Neutrophil (primary cell): ENCODE measurements around the gene TCFL5.

Source experiments
- H3K27ac ChIP-seq: fragments of 200-600 bp; sonication (generic); 2 replicates; pipeline ENCODE4 v1.5.1; 2016; ENCODE audit warnings: mild to moderate bottlenecking, moderate library complexity
- H3K27me3 ChIP-seq: fragments of 200-600 bp; sonication (generic); 2 replicates; pipeline ENCODE4 v1.6.0; 2016; ENCODE audit warnings: mild to moderate bottlenecking
- H3K36me3 ChIP-seq: fragments of 200-600 bp; sonication (generic); 2 replicates; pipeline ENCODE4 v1.5.1; 2017
- H3K4me1 ChIP-seq, 2 experiments: fragments of 200-600 bp in 1 of 2; sonication (generic) in 1 of 2; 1 replicate in 1 of 2; 2 replicates in 1 of 2; pipeline versions ENCODE4 v1.5.1 to v1.6.1; 2013 to 2016; ENCODE audit warnings: low read depth in 1 of 2, low read length in 1 of 2, mild to moderate bottlenecking in 1 of 2, moderate library complexity in 1 of 2; ENCODE audit not compliant: control insufficient read depth in 1 of 2, insufficient read depth in 1 of 2
- H3K4me3 ChIP-seq, 2 experiments: fragments of 200-600 bp in 1 of 2; sonication (generic) in 1 of 2; 1 replicate in 1 of 2; 2 replicates in 1 of 2; pipeline ENCODE4 v1.5.1; 2013 to 2016; ENCODE audit warnings: low read depth in 1 of 2, low read length in 1 of 2, mild to moderate bottlenecking in 1 of 2, moderate library complexity in 1 of 2
- H3K9me3 ChIP-seq: fragments of 200-600 bp; sonication (generic); 2 replicates; pipeline ENCODE4 v1.5.1; 2016
- TF ChIP-seq, protein P1 (sequence below): fragments of 200-600 bp; sonication (generic); IDR thresholded peaks from 2 replicates; pipeline ENCODE4 v1.5.1; 2016; ENCODE audit warnings: antibody characterized with exemption

TCFL5 gene

GRCh38 chr20:62846166-62846890 lies 15.3 kb downstream of the TCFL5 start:
- H3K27ac ChIP-seq = no peak overlapping the region
- peaks cover 40% of the 10 kb centered on the region for H3K36me3 ChIP-seq
- no peak overlapping the region for H3K4me3 ChIP-seq

DNA sequence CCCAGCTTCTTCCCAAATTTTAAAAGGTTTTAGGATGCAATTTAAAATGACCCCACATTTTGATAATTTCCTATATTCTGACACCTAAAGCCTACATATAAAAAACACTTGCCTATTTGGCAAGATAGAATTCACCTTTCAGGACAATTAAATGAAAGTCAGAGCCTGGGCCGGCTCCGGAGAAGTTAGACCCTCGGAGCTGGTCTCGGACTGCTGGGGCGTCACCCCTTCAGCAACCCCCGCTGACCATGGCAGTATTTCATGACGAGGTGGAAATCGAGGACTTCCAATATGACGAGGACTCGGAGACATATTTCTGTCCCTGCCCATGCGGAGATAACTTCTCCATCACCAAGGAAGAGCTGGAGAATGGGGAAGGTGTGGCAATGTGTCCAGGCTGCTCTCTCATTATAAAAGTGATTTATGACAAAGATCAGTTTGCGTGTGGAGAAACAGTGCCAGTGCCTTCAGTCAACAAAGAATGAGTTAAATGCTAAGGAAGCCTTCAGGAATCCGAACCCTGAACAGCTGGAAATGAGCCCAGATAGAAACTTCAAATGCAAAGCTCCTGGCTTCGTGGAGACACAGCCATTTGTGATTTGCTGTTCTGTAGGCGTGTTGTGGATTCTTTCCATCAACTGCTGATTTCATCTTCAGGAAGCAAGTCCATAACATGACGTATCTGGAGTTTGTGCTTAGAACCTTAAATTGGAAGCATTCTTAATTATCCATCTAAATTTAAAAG lies 16.0 kb downstream of the TCFL5 start:
- Histone ChIP-seq H3K36me3 (peaks cover 41% of the 10 kb centered on the region), H3K4me3 (no peak overlapping the region), H3K4me1 (peaks cover 0 to 3% of the 10 kb centered on the region in 2 experiments), H3K27me3 (no peaks in the 10 kb centered on the region), H3K9me3 (no peaks in the 10 kb centered on the region), H3K27ac (no peak overlapping the region)
- TF ChIP-seq, protein P1, sequence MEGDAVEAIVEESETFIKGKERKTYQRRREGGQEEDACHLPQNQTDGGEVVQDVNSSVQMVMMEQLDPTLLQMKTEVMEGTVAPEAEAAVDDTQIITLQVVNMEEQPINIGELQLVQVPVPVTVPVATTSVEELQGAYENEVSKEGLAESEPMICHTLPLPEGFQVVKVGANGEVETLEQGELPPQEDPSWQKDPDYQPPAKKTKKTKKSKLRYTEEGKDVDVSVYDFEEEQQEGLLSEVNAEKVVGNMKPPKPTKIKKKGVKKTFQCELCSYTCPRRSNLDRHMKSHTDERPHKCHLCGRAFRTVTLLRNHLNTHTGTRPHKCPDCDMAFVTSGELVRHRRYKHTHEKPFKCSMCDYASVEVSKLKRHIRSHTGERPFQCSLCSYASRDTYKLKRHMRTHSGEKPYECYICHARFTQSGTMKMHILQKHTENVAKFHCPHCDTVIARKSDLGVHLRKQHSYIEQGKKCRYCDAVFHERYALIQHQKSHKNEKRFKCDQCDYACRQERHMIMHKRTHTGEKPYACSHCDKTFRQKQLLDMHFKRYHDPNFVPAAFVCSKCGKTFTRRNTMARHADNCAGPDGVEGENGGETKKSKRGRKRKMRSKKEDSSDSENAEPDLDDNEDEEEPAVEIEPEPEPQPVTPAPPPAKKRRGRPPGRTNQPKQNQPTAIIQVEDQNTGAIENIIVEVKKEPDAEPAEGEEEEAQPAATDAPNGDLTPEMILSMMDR = no peak

More at GRCh38 chr20:62846166-62846890, 15.3 kb downstream of the TCFL5 start:
- Histone ChIP-seq H3K27me3 (no peaks in the 10 kb centered on the region), H3K4me1 (peaks cover 0 to 3% of the 10 kb centered on the region in 2 experiments), H3K9me3 (no peaks in the 10 kb centered on the region)
- TF ChIP-seq, protein P1 = no peak

DNA sequence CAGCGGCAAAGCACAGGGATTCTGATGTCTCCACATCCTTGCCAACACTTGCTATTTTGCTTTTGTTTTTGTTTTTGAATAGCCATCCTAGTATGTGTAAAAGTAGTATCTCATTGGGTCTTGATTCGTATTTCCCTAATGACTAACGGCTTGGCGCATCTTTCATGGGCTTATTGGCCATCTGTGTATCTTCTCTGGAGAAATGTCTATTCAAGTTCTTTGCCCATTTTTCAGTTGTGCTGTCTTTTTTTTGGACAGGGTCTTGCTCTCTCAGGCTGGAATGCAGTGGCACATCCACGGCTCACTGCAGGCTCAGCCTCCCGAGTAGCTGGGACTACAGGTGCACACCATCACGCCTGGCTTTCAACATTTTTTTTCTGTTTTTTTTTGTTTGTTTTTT lies 17.4 kb downstream of the TCFL5 start:
- Histone ChIP-seq H3K4me1 (peaks cover 0 to 3% of the 10 kb centered on the region in 2 experiments), H3K27ac (no peak overlapping the region), H3K9me3 (no peaks in the 10 kb centered on the region), H3K27me3 (no peaks in the 10 kb centered on the region), H3K4me3 (no peak overlapping the region), H3K36me3 (peaks cover 51% of the 10 kb centered on the region)
- TF ChIP-seq, protein P1 = no peak

- H3K9me3 ChIP-seq = no peaks in the 10 kb centered on the region
- peaks cover 0 to 3% of the 10 kb centered on the region in 2 experiments for H3K4me1 ChIP-seq
- no peaks in the 10 kb centered on the region for H3K27me3 ChIP-seq
- no peak overlapping the region for H3K4me3 ChIP-seq
- H3K27ac ChIP-seq = no peak overlapping the region
- TF ChIP-seq, protein P1 = no peak
- peaks cover 56% of the 10 kb centered on the region for H3K36me3 ChIP-seq
Measured at GRCh38 chr20:62843656-62844055, 18.0 kb downstream of the TCFL5 start.

DNA sequence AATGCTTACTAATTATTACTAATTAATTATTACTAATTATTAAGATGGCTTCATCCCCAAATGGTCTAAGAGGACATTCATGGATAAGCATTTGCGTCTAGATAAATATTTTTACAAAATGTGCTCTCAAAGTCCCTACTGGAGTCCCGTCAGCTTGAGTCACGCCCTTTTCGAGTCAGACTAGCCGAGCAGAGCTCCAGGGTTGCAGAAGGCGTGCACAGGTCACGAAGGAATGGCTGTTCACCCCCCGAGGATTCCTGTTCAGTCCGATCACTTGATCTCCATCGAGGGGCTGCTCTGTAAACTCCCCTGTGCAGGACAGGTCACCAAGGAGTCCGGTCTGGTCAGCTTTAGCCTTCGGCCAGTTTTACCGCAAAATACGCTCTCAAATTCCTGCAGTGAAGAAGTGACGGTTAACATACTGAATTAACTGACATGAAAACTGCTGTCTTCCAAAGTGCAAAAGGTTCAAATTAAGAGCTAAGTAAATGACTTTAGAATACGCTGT lies 19.9 kb downstream of the TCFL5 start:
- H3K9me3 ChIP-seq = no peaks in the 10 kb centered on the region
- H3K36me3 ChIP-seq = peaks cover 66% of the 10 kb centered on the region
- peaks cover 10 to 12% of the 10 kb centered on the region in 2 experiments for H3K4me1 ChIP-seq
- no peak overlapping the region for H3K4me3 ChIP-seq
- H3K27me3 ChIP-seq = no peaks in the 10 kb centered on the region
- TF ChIP-seq, protein P1 = no peak
- H3K27ac ChIP-seq = no peak overlapping the region
